SW480 (cell line): ENCODE data around the gene SDK1.

Experiments
- DNase-seq: peaks from one replicate; pipeline ENCODE4 v3.0.0-alpha.2; 2016; ENCODE audit warnings: low spot score

Gene SDK1

DNA sequence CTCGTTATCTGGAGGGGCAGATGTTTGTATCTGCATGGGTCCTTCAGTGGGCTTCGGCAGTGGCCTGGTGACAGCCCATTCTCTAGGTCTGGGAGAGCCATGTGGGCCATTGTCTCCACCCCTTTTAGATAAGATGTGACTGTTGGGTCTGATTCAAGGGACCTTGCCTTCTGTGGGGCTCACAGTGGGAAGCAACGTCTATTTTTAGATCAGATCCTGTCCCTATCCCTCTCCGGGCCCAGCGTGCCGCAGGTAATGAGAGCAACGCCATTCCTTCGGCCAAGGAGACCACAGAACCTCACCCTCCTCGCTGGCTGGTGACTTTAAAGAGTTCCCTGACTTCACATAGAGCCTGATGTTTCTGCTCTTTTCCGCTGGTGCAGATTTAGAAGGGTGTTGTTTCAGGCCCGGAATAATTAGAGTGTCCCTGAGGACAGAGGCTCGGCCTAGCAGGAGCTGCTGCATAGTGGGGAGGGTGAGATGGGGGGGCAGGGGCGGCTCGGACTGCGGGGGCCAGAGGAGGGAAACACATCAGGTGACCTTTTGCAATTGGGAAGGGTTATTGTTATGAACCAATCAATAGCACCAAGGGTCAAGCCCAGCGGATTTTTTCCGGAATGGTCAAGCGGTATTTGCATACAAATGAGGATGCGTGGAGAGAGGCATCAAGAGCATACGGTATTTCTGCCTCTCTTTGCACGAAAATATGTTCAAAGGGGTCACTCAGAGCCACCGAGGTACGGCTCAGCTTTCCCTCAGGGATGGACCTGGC is 878.0 kb downstream of the SDK1 start:
- no peak for DNase-seq

DNA sequence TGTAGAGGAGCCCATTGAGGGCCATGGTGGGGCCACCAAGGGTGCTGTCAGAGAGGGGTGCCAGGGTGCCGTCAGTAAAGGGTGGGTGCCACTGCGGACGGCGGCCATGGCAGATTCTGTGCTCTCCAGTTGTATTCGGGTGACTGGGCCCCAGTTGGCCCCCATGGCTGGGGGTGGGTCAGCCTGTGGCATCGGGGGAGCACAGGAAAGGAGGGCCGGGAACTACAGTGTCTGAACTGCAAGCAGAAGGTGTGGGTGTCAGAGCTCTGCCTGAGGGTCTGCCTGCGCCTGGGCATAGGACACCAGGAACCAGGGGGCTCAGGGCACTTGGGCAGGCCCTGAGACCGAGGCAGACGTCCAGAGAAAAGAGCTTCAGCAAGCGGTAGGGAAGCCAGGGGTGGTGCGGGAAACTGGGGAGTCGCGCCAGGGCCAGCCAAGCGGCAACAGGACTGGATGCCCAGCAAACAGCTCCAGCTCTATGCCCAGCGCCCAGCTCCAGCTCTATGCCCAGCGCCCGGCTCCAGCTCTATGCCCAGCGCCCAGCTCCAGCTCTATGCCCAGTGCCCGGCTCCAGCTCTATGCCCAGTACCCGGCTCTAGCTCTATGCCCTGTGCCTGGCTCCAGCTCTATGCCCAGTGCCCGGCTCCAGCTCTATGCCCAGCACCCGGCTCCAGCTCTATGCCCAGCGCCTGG is 878.8 kb downstream of the SDK1 start:
- no peak for DNase-seq

DNA sequence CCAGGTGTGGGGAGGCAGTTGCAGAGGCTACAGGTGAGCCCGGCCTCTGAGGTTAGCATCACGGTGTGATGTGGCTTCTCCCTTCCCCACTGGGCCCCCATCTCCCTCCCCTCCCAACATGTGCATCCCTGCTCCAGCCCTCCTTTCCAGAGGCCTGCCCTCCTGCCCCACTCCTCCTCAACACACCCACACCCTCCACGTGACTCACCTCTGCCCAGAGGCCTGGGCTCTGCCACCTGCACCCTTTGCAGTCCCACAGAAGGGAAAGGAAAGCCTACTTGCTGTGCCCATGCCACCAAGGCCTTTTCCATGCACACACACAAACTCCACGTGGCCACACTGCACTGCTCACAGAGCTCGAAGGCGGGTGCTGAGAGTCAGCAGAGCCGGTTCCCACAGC is 880.4 kb downstream of the SDK1 start:
- no peak for DNase-seq

DNA sequence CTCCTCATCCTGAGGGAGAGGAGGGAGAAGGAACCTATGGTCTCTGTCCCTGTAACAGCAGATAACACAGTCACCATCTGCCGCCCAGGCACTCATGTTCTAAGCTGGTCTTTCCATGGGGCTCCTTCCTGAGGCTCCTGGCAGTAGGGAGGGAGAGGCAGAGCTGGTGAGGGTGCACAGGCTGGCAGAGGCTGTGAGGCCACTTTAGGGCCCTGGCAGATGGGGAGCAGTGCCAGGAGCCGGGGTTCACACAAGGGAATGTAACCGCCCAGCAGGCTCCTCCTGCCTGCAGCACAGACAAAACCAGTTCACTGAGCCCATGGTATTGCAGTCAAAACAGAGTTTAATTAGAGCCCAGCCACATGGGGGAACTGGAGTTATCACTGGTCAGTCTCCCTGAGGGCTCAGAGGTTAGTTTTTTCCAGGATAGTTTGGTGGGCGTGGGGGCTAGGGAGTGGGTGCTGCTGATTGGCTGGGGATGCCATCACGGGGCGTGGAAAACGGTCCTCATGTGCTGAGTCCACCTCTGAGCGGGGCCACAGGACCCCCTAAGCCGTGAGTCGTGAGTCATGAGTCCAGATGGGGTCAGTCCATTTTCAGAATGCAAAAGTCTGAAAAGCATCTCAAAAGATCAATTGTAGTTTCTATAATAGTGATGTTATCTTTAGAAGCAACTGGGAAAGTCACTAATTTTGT is 881.7 kb downstream of the SDK1 start:
- no peak for DNase-seq

DNA sequence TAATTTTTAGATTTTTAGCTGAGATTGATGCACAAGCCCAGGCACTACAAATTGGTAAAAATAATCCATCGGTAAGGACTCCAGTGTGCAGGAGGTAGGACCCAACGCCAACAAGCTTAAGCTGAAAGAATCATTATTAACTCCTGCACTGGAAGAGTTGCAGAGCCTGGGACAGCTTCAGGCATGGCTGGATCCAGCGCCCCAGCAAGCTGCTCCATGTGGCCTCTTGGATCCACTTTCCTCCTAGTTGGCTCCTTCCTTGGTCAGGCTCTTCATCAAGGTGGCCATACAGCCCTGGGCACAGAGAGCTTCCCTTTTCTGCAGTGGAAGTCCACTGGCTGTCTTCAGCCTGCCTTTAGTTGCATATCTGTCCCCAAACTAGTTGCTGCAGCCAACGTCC is 883.6 kb downstream of the SDK1 start:
- no peak for DNase-seq

DNA sequence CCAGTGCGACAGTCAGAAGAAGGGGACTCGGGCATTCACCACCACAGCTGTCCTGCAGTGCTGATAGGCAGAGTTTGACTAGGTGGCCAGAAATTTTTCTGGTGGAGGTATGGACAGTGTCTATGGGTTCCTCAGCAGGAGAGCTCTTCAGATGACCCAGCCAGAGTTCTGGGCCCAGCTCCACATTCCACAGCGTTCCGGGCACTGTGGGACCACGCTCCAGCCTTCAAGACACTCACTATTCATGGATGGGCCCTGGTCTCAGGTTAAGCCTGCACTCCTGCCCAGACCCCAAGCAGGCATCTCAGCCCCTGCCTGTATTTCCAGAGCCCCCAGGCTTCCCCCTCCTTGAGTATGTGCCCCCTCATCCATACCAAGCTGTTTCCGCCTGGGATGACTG is 884.1 kb downstream of the SDK1 start:
- DNase-seq: no peak

DNA sequence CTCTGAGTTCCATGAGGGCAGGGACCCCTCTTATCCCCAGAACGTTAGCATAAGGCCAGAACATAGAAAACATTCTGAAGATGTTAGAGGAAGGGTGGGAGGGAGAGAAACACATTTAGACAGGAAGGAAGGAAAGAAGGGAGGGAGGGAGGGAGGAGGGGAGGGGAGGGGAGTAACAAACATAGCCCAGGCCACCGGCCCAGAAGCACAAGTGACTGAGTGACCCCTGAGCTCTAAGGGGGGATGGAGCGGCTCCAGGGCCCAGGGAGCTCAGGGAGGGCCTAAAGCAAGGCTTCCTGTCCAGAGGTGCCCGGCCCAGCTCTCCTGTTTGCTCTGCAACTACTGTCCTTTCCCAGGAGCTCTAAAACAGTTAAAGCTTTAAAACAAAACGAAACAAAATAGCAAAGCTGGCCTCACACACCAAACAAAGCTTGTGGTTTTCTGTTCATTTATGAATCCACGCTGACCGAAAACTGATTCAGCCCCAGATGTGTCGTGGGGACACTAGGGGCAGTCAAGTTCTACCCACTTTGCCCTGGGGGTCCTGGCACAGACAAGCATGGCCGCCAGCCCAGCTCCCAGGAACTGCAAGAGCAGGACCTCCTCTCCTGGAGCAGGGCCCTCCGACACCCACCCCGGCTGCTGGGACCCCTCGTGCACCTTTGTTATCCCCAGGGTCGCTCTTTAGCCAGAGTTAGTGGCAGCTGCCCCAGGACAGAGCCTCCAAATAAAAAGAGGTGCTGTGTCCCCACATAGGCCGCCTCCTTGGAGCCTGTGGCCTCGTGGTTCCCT is 884.9 kb downstream of the SDK1 start:
- no peak for DNase-seq

DNA sequence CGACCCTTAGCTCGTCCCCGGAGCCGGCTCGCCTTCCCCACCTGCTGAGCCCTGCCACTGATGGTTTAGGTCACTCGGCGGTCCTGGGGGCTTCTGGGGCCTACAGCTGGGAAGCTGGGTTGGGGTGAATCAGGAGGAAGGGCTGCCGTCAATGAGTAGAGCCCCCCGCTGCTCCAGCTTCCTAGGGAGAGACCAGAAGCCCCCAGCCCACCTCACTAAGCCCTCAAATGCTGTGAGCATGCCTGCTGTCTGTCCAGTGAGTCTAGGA is 885.4 kb downstream of the SDK1 start:
- no peak for DNase-seq

DNA sequence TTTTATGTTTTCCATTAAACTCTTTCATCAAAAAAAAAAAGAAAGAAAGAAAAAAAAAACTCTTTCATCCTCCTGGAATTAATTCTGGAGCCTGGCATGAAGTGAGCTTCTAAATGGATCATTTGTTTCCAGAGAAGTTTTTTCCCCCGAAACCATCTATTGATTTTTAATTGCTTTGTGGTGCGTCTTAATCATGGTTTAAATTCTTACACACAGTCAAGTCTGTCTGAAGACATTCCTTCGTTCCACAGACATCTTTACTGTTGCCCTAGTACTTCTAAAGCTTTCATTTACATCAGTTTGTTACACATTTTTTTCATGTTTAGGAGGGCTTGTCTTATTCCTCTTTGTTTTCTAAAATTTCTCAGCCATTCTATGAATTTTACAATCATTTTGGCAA is 887.6 kb downstream of the SDK1 start:
- no peak for DNase-seq

DNA sequence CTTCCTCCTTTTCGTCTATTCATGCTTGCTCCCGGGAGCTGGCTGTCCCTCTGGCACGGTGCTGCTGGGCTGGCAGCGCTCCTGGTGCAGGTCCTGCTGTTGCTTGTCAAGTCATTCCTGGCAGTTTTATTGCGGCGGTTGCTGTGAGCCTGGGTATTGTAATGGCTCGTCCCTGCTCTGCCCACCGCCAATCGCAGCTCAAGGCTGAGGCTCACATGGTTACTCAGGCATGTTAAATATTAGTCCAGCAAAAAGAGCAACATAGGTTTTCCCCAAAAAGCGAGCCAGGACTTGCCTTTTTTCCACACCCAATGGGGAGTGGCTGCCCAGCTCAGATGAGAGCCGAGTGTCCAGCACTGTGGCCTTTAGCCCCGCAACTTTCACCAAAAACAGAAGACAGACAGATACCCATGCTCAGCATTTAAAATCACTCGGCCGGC is 888.1 kb downstream of the SDK1 start:
- DNase-seq: peak; percentile 54

DNA sequence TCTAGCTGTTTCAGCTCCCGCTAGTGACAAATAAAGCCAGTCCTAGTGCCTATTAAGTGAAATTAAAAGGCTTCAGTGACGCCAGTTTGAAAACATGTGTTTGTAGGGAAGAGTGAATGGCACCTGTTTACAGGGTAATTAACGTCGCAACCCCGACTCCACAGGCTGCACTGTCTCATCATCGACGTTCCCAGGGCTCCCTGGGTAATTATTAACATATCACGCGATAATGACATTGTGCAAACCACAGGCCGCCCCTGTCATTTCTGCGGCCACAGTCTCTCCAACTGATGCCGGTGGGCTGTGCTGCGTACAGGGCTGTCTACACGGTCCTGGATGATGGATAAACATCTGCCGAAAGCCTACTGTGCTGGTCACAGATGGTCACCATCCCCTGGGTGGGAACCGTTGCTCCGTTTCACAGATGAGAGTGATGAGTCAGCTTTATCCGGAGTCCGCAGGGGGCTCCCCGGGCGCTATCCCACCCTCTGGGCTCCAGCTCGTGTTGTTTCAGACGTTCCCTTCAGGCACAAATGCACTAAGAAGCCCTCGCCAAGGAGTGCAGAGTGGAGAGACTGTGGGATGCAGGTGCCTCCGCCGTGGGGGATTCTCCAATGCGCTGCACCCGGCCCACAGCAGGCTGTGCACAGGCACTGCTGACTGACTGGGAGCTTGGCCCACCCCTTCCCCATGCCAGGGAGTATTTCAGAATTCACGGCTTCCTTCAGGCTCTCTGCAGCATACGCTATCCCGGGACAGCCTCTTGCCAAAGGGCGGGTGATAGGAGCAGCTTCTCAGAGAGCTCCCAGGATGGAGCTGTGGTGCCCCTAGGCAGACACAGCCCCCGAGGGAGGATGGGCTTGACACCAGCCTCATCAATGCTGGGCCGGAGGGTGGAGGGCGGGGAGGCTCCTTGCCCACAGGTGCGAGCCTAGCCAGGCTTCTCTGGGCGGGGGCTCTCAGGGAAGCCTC is 889.2 kb downstream of the SDK1 start:
- DNase-seq: peak; percentile 84

DNA sequence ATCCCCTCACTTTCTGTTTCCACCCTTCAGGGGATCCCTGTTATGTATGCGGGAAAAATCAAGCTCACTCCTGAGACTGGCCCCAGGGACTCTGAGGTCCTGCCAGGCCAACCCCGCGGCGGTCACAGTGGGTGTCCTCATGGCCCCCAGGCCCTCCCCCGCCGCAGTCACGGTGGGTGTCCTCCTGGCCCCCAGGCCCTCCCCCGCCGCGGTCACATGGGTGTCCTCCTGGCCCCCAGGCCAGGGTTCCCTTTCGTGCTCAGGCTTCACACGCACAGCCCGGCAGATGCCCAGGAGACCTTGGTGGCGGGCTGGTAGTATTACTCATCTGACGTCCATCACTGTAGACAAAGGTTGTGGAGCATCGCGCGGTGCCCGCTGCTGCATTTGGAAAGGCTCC is 890.0 kb downstream of the SDK1 start:
- no peak for DNase-seq

DNA sequence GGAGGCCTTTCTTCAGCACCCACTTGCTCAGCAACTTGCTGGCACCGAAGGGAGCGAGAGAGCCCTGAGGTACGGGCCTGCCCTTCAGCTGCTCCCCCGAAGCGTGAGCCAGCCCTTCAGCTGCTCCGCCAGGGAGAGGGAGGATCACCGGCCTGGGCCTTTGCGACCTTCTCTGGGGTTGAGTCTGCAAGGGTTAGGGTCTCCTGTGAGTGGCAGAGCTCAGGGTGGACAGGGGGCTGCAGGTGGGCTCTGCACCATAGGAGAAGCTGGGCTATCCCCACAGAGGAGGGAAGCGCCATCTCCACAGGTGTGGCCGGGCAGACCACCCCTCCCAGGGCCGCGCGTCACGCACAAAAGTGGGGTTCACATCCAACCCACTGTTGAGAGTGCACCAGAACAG is 890.5 kb downstream of the SDK1 start:
- no peak for DNase-seq

DNA sequence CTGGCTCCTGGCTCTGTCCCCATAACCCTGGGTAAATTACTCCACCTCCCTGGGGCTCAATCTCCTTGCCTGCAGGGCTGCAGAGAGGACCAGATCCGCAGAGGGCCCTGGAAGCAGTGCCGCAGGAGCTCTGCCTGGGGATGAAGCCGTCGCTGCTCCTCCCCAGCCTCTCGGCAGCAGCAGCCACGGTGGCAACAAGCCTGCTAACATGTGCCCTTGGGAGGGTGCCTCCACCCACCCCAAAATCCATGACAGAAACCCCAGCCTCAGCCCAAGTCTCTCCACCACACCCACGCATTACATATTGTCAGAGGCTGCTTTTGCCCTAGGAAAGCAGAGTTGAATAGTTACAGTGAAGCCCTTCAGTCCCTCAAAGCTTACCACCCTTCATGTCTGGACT is 894.6 kb downstream of the SDK1 start:
- no peak for DNase-seq

DNA sequence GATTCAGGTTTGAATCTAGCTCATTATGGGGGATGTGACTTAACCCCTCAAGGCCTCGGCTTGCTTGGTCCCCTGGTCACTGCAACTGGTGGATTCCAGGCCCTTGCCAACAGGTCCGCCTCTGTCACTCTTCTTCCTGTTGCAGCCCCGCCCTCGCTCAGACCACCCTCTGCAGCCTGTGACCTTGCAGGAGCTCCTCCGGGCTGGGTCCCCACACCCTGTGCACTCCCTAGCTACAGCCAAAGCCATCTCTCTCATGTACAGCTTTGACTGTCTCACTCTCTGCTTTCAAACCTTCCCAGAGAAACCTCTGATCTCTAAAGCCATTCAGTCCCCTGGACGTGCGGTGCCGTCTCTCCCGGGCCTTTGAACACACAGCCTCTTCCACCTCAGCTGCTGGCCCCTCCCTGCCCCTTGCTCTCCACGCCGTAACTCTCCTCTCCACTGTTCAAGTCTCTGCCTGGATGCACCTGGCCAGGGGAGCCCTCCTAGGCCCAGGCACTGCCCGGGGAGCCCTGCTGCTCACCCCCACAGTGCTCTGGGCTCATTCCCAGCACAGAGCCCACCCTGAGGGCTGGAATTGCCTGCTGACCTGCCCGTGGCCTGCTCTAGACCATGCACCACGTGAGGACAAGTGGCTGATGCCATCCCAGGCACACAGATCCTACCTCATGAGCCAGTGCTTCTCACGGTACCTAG is 895.2 kb downstream of the SDK1 start:
- no peak for DNase-seq

DNA sequence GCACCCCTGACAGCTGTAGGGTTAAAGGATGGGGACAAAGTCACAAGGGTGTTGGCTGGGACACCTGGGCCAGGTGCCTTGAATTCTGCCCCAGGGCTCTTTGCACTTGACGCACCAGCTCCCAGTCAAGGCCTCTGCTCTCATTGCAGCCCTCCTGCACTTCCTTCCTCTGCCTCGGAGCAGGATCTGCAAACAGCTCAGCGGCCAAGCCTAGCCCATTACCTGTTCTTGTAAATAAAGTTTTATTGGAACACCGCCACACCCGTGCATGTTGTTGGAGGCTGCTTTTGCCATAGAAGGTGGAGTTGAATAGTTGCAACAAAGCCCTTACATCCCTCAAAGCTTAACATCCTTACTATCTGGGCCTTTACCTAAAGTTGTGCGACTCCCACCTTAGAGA is 897.2 kb downstream of the SDK1 start:
- DNase-seq: no peak

DNA sequence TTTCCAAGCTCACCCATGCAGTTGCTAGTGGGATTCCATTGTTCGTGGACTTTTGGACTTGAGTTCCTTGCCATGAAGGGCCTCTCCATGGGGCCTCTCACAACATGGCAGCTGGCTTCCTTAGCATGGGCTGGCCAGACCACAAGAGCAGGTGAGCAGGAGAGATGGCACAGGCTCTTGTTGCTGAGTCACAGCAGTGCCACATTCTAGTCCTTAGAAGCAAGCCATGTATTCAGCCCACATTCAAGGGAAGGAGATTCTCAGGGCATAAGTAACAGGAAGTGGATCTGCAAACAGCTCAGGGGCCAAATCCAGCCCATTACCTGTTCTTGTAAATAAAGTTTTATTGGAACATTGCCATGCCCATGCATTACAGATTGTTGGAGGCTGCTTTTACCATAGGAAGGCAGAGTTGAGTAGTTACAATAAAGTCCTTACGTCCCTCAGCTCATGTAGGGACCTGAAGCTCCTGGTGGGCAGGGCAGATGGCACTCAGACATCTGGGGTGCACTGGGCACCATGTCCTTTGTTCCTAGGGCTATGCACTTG is 899.6 kb downstream of the SDK1 start:
- peak; percentile 41 for DNase-seq

DNA sequence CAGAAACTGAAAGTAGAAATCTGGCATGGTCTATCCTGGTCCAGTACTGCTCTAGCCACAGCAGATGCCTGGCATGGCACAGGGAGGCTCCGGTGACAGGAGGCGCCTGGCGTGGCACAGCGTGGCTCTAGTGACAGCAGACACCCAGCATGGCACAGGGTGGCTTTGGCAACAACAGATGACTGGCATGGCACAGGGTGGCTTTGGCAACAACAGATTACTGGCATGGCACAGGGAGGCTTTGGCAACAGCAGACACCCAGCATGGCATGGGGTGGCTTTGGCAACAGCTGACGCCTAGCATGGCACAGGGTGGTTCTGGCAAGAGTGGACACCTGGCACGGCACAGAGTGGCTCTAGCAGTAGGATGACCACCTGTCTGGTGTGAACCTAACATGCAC is 900.5 kb downstream of the SDK1 start:
- no peak for DNase-seq

DNA sequence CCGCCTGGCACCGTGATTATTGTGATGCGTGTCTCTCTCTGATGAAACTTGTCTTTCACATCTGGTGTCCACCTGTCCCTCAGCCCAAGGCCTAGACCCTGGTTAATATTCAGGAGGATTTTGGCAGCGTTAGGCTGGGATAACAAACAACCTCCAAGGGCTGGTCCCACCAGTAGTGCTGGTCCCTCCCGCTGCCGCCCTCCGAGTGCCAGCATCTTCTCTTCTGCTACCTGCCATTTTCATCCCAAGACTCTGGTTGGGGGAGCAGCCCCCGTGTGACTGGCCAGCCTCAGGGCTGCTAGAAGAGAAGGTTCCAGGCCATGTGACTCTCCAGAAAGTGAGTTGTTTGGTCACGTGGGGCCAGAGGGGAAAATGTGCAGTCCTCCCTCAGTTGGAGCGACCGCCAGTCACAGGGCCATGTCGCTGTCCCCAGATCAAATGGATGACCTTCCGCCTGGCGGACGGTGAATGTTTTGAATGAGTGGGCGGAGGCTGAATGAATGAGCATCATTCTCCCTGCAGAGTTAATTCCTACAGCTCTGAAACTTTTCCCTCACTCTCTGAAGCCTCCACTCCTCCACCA is 901.2 kb downstream of the SDK1 start:
- DNase-seq: no peak

DNA sequence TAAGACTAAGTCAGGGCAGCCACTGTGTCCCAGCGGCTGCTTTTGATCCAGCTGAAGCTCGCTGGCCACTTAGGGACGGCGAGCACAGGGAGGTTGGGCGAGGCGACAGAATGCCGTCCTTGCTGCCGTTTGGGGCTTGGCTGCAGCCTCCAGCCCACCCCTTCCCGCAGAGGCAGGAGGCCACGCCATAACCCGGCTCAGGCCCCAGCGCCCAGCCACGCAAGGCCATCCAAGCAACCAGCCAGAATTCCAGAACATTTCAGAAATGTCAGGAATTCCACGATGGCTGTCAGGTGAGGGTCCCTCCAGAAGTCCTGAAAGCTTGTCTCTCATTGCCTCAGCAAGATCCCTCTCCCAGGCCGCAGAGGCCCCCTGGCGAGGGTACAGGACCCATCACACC is 901.9 kb downstream of the SDK1 start:
- no peak for DNase-seq
